ENCODE results near the gene OR10H1. TPM values are rescaled to one million over a fixed set of nuclear protein-coding genes. Genes with fewer than 3 reads are reported as not detected.
"Not testable (repeated sequence)": the region's sequence is repeated elsewhere in the genome, so short reads cannot be mapped to it uniquely, and the experiment has no call there.

Gene OR10H1
- total and polyA plus RNA-seq, 9 donors = 0.02 to 0.05 (median 0.04) TPM; not detected in 4

DNA sequence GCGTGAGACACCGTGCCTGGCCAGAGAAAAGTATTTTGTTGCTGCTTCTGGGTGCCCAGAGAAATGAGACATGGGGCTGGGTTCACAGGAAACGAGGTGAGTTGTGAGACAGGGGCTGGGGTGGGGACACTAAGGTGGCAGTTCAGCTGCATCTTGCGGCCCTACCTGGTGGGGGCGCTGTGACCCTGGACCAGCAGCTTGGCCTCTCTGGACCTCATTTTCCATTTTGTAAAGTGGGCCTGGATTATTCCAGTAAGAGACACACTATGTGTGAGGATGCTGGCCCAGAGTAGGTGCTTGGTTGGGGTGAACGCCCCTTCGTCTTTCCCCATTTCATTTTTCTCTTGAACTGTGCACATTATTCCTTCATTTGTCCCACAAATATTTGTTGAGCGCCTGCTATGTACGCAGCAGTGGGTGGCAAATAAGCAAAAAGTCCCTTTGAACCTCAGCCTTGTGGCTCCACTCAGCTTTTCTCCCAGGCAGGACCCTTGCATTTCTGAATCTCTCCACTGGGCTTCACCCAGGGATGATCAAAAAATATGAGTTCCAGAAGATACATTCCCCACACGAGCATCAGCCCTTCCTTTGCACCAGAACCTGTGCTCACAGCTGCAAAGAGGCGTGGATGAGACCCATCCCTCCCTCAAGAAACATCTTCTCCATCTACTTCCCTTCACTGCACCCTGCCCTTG is 26.6 kb upstream of the OR10H1 start:
- H3K9me3 ChIP-seq (replicated peaks; ENCODE audit: control insufficient read depth, low read depth, low read length) = no peaks in the 10 kb centered on the region

DNA sequence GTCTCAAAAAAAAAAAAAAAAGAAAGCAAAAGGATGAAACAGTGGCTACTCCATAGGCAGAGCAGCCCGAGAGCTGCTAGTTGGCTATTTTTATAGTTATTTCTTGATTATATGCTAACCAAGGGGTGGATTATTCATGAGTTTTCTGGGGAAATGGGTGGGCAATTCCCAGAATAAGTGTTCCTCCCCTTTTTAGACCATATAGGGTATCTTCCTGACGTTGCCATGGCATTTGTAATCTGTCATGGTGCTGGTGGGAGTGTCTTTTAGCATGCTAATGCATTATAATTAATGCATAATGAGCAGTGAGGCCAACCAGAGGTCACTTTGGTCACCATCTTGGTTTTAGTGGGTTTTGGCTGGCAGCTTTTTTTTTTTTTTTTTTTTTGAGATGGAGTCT is 25.4 kb upstream of the OR10H1 start:
- H3K27me3 ChIP-seq (ENCODE audit: control insufficient read depth, insufficient read depth, low read length) = no peaks in the 10 kb centered on the region
- no peak for DNase-seq
- no peak overlapping the region for H3K27ac ChIP-seq (ENCODE audit: low read length)
- no peaks in the 10 kb centered on the region for H3K9me3 ChIP-seq (replicated peaks; ENCODE audit: control insufficient read depth, low read depth, low read length)
- H3K36me3 ChIP-seq (ENCODE audit: control insufficient read depth, insufficient read depth, low read length) = no peaks in the 10 kb centered on the region
- WGBS (ENCODE audit: insufficient coverage) = no CpG with 5 or more reads among the region's 2 CpGs
- no peak overlapping the region for H3K4me3 ChIP-seq (ENCODE audit: low read length)
- peaks cover 5% of the 10 kb centered on the region for H3K4me1 ChIP-seq (ENCODE audit: control insufficient read depth, insufficient read depth, low read length)

More for the DNA sequence above, 26.6 kb upstream of the OR10H1 start:
- DNase-seq = no peak
- Histone ChIP-seq H3K4me3 (ENCODE audit: low read length) (no peak overlapping the region), H3K27ac (ENCODE audit: low read length) (no peak overlapping the region), H3K36me3 (ENCODE audit: control insufficient read depth, insufficient read depth, low read length) (no peaks in the 10 kb centered on the region), H3K27me3 (ENCODE audit: control insufficient read depth, insufficient read depth, low read length) (no peaks in the 10 kb centered on the region), H3K4me1 (ENCODE audit: control insufficient read depth, insufficient read depth, low read length) (no peaks in the 10 kb centered on the region)
- 60% methylated on average over 9 of the region's 11 CpGs for WGBS (ENCODE audit: insufficient coverage)

DNA sequence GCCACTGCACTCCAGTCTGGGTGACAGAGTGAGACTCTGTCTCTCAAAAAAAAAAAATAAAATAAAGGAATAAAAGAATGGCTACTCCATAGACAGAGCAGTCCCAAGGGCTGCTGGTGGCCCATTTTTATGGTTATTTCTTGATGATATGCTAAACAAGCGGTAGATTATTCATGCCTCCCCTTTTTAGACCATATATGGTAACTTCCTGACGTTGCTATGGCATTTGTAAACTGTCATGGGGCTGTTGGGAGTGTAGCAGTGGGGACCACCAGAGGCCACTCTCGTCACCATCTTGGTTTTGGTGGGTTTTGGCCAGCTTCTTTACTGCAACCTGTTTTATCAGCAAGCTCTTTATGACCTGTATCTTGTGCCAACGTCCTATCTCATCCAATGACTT is 24.4 kb upstream of the OR10H1 start:
- not testable (repeated sequence) for H3K27me3 ChIP-seq (ENCODE audit: control insufficient read depth, insufficient read depth, low read length); DNase-seq; H3K27ac ChIP-seq (ENCODE audit: low read length); H3K4me3 ChIP-seq (ENCODE audit: low read length); H3K36me3 ChIP-seq (ENCODE audit: control insufficient read depth, insufficient read depth, low read length); H3K4me1 ChIP-seq (ENCODE audit: control insufficient read depth, insufficient read depth, low read length); H3K9me3 ChIP-seq (replicated peaks; ENCODE audit: control insufficient read depth, low read depth, low read length)
- WGBS (ENCODE audit: insufficient coverage) = 40% methylated on average over 2 of the region's 4 CpGs

GRCh38 chr19:15838351-15838750 is 22.9 kb upstream of the OR10H1 start:
- H3K4me1 ChIP-seq (ENCODE audit: control insufficient read depth, insufficient read depth, low read length) = peaks cover 9% of the 10 kb centered on the region
- WGBS (ENCODE audit: insufficient coverage) = no CpG with 5 or more reads among the region's 3 CpGs
- DNase-seq = no peak
- no peak overlapping the region for H3K4me3 ChIP-seq (ENCODE audit: low read length)
- H3K9me3 ChIP-seq (replicated peaks; ENCODE audit: control insufficient read depth, low read depth, low read length) = no peaks in the 10 kb centered on the region
- H3K36me3 ChIP-seq (ENCODE audit: control insufficient read depth, insufficient read depth, low read length) = no peaks in the 10 kb centered on the region
- H3K27me3 ChIP-seq (ENCODE audit: control insufficient read depth, insufficient read depth, low read length) = no peaks in the 10 kb centered on the region
- H3K27ac ChIP-seq (ENCODE audit: low read length) = no peak overlapping the region

- 0% methylated on average over 5 of the region's 9 CpGs for WGBS (ENCODE audit: insufficient coverage)
- Histone ChIP-seq H3K4me3 (ENCODE audit: low read length) (peak overlapping the region; percentile 66), H3K27me3 (ENCODE audit: control insufficient read depth, insufficient read depth, low read length) (no peaks in the 10 kb centered on the region), H3K36me3 (ENCODE audit: control insufficient read depth, insufficient read depth, low read length) (no peaks in the 10 kb centered on the region), H3K27ac (ENCODE audit: low read length) (peak overlapping the region; percentile 95), H3K9me3 (replicated peaks; ENCODE audit: control insufficient read depth, low read depth, low read length) (no peaks in the 10 kb centered on the region), H3K4me1 (ENCODE audit: control insufficient read depth, insufficient read depth, low read length) (peaks cover 9% of the 10 kb centered on the region)
- DNase-seq = no peak
Measured at GRCh38 chr19:15837221-15837731, 21.8 kb upstream of the OR10H1 start.

GRCh38 chr19:15836330-15837220 is 21.1 kb upstream of the OR10H1 start:
- Histone ChIP-seq H3K4me3 (ENCODE audit: low read length) (peak overlapping the region; percentile 66), H3K27me3 (ENCODE audit: control insufficient read depth, insufficient read depth, low read length) (no peaks in the 10 kb centered on the region), H3K4me1 (ENCODE audit: control insufficient read depth, insufficient read depth, low read length) (peaks cover 9% of the 10 kb centered on the region), H3K9me3 (replicated peaks; ENCODE audit: control insufficient read depth, low read depth, low read length) (no peaks in the 10 kb centered on the region), H3K36me3 (ENCODE audit: control insufficient read depth, insufficient read depth, low read length) (no peaks in the 10 kb centered on the region), H3K27ac (ENCODE audit: low read length) (peak overlapping the region; percentile 95)
- peak; percentile 100 for DNase-seq
- under 1% methylated on average over 45 of the region's 65 CpGs for WGBS (ENCODE audit: insufficient coverage)

GRCh38 chr19:15835565-15836329 is 20.3 kb upstream of the OR10H1 start:
- H3K9me3 ChIP-seq (replicated peaks; ENCODE audit: control insufficient read depth, low read depth, low read length); H3K4me1 ChIP-seq (ENCODE audit: control insufficient read depth, insufficient read depth, low read length); H3K27me3 ChIP-seq (ENCODE audit: control insufficient read depth, insufficient read depth, low read length); H3K36me3 ChIP-seq (ENCODE audit: control insufficient read depth, insufficient read depth, low read length); DNase-seq: not testable (repeated sequence)
- Histone ChIP-seq H3K4me3 (ENCODE audit: low read length) (peak overlapping the region; percentile 66), H3K27ac (ENCODE audit: low read length) (peak overlapping the region; percentile 95)
- WGBS (ENCODE audit: insufficient coverage) = 63% methylated on average over 5 of the region's 11 CpGs

GRCh38 chr19:15834232-15834631 is 18.8 kb upstream of the OR10H1 start:
- 95% methylated on average over 3 of the region's 3 CpGs for WGBS (ENCODE audit: insufficient coverage)
- not testable (repeated sequence) for H3K9me3 ChIP-seq (replicated peaks; ENCODE audit: control insufficient read depth, low read depth, low read length); DNase-seq; H3K4me1 ChIP-seq (ENCODE audit: control insufficient read depth, insufficient read depth, low read length); H3K27ac ChIP-seq (ENCODE audit: low read length); H3K27me3 ChIP-seq (ENCODE audit: control insufficient read depth, insufficient read depth, low read length); H3K4me3 ChIP-seq (ENCODE audit: low read length); H3K36me3 ChIP-seq (ENCODE audit: control insufficient read depth, insufficient read depth, low read length)

DNA sequence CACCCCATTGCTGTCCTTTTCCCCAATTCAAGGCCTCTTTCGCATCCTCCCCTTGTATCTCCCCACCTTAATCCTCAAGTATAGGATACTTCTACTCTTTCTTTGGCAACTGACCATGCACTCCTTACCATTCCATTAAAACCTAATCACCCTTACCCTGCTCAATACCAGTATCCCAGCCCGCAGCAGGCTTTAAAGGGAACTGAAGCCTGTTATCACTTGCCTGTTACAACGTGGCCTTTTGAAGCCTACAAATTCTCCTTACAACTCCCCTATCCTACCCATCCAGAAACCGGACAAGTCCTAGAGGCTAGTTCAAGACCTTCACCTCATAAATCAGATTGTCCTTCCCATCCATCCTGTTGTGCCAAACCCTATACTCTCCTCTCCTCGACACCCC is 16.2 kb upstream of the OR10H1 start:
- Histone ChIP-seq H3K27me3 (ENCODE audit: control insufficient read depth, insufficient read depth, low read length) (no peaks in the 10 kb centered on the region), H3K4me1 (ENCODE audit: control insufficient read depth, insufficient read depth, low read length) (peaks cover 9% of the 10 kb centered on the region), H3K27ac (ENCODE audit: low read length) (no peak overlapping the region), H3K9me3 (replicated peaks; ENCODE audit: control insufficient read depth, low read depth, low read length) (no peaks in the 10 kb centered on the region), H3K4me3 (ENCODE audit: low read length) (no peak overlapping the region), H3K36me3 (ENCODE audit: control insufficient read depth, insufficient read depth, low read length) (no peaks in the 10 kb centered on the region)
- DNase-seq = no peak
- WGBS (ENCODE audit: insufficient coverage) = 73% methylated on average over 5 of the region's 5 CpGs

DNA sequence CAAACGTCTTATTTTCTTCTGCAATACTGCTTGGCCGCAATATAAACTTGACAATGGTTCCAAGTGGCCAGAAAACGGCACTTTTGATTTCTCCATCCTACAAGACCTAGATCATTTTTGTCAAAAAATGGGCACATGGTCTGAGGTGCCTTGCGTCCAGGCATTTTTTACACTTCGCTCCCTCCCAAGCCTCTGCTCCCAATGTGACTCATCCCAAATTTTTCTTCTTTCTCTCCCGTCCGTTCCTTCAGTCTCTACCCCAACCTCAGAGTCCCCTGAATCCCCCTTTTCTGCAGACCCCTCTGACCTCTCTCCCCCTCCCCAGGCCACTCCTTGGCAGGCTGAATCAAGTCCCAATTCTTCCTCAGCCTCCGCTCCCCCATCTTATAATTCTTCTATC is 14.3 kb upstream of the OR10H1 start:
- WGBS (ENCODE audit: insufficient coverage) = 89% methylated on average over 8 of the region's 8 CpGs
- H3K27me3 ChIP-seq (ENCODE audit: control insufficient read depth, insufficient read depth, low read length) = no peaks in the 10 kb centered on the region
- no peaks in the 10 kb centered on the region for H3K4me1 ChIP-seq (ENCODE audit: control insufficient read depth, insufficient read depth, low read length)
- H3K9me3 ChIP-seq (replicated peaks; ENCODE audit: control insufficient read depth, low read depth, low read length) = no peaks in the 10 kb centered on the region
- no peak overlapping the region for H3K4me3 ChIP-seq (ENCODE audit: low read length)
- no peak overlapping the region for H3K27ac ChIP-seq (ENCODE audit: low read length)
- no peak for DNase-seq
- no peaks in the 10 kb centered on the region for H3K36me3 ChIP-seq (ENCODE audit: control insufficient read depth, insufficient read depth, low read length)
